ENCODE measurements around the gene RPS15A. TPM values are rescaled to one million over a fixed set of nuclear protein-coding genes. Genes with fewer than 3 reads are reported as not detected.
"Not testable (repeated sequence)": the region's sequence is repeated elsewhere in the genome, so short reads cannot be mapped to it uniquely, and the experiment has no call there.

Gene RPS15A
- total and polyA plus RNA-seq, 3 experiments from 2014 or later, result 1,654 to 3,131 (median 1,749) TPM

GRCh38 chr16:18782697-18783429 lies 7.3 kb downstream of the RPS15A start:
- Mint-ChIP-seq H3K27me3 (no peaks in the 10 kb centered on the region), H3K36me3 (peaks cover 19 to 54% (median 25%) of the 10 kb centered on the region in 3 donors), H3K27ac (peak overlapping the region; percentile 30 to 84 (median 80)), H3K9me3 (no peaks in the 10 kb centered on the region), H3K4me3 (peak overlapping the region in 6 of 7 donors; percentile 3 to 65 (median 34)), H3K4me1 (peaks cover 46 to 51% (median 51%) of the 10 kb centered on the region in 3 donors)
- Histone ChIP-seq H3K4me1 (ENCODE audit: insufficient read depth, low read length) (peaks cover 33% of the 10 kb centered on the region), H3K9me3 (ENCODE audit: low read length) (no peaks in the 10 kb centered on the region), H3K36me3 (ENCODE audit: insufficient read depth, low read length) (peaks cover 51% of the 10 kb centered on the region), H3K27me3 (ENCODE audit: insufficient read depth, low read length, poor library complexity, severe bottlenecking) (no peaks in the 10 kb centered on the region), H3K4me3 (ENCODE audit: low read length) (no peak overlapping the region), H3K27ac (ENCODE audit: low read depth, low read length) (no peak overlapping the region)
- ChIA-PET POLR2A (interaction anchor here (0.9 kb wide), 1 partner anchor 19 kb away, joined by 3 read pairs; no protein-coding TSS in a partner anchor), CTCF (interaction anchor here (2.4 kb wide), 1 partner anchor 19 kb away, joined by 9 read pairs; the partner anchor contains the start of gene ARL6IP1)
- DNase-seq, result no peak

- CTCF ChIA-PET; H3K9me3 ChIP-seq (ENCODE audit: low read length); H3K27ac Mint-ChIP-seq; H3K27me3 Mint-ChIP-seq; H3K27ac ChIP-seq (ENCODE audit: low read depth, low read length); DNase-seq; H3K4me3 Mint-ChIP-seq; POLR2A ChIA-PET; H3K9me3 Mint-ChIP-seq; H3K4me3 ChIP-seq (ENCODE audit: low read length); H3K27me3 ChIP-seq (ENCODE audit: insufficient read depth, low read length, poor library complexity, severe bottlenecking): not testable (repeated sequence)
- Histone ChIP-seq H3K36me3 (ENCODE audit: insufficient read depth, low read length) (peaks cover 38% of the 10 kb centered on the region), H3K4me1 (ENCODE audit: insufficient read depth, low read length) (peaks cover 16% of the 10 kb centered on the region)
- H3K4me1 Mint-ChIP-seq, result peaks cover 33 to 35% (median 35%) of the 10 kb centered on the region in 3 donors
- peaks cover 11 to 43% (median 16%) of the 10 kb centered on the region in 3 donors for H3K36me3 Mint-ChIP-seq
Observed at GRCh38 chr16:18781232-18781631, 8.9 kb downstream of the RPS15A start.

GRCh38 chr16:18780460-18781026 lies 9.6 kb downstream of the RPS15A start:
- H3K27ac ChIP-seq (ENCODE audit: low read depth, low read length); DNase-seq; H3K9me3 ChIP-seq (ENCODE audit: low read length); H3K9me3 Mint-ChIP-seq; H3K27me3 ChIP-seq (ENCODE audit: insufficient read depth, low read length, poor library complexity, severe bottlenecking); H3K4me3 Mint-ChIP-seq; H3K4me3 ChIP-seq (ENCODE audit: low read length); POLR2A ChIA-PET; H3K27ac Mint-ChIP-seq; CTCF ChIA-PET; H3K27me3 Mint-ChIP-seq; H3K4me1 ChIP-seq (ENCODE audit: insufficient read depth, low read length): not testable (repeated sequence)
- H3K36me3 ChIP-seq (ENCODE audit: insufficient read depth, low read length), result peaks cover 31% of the 10 kb centered on the region
- peaks cover 26 to 28% (median 28%) of the 10 kb centered on the region in 3 donors for H3K4me1 Mint-ChIP-seq
- H3K36me3 Mint-ChIP-seq, result peaks cover 11 to 36% (median 12%) of the 10 kb centered on the region in 3 donors

- DNase-seq; H3K27me3 ChIP-seq (ENCODE audit: insufficient read depth, low read length, poor library complexity, severe bottlenecking); H3K27me3 Mint-ChIP-seq; H3K27ac ChIP-seq (ENCODE audit: low read depth, low read length); CTCF ChIA-PET; H3K4me1 Mint-ChIP-seq; H3K4me3 Mint-ChIP-seq; H3K9me3 Mint-ChIP-seq; H3K36me3 ChIP-seq (ENCODE audit: insufficient read depth, low read length); POLR2A ChIA-PET; H3K4me1 ChIP-seq (ENCODE audit: insufficient read depth, low read length); H3K36me3 Mint-ChIP-seq; H3K4me3 ChIP-seq (ENCODE audit: low read length); H3K9me3 ChIP-seq (ENCODE audit: low read length); H3K27ac Mint-ChIP-seq: not testable (repeated sequence)
Observed at GRCh38 chr16:18777664-18778063, 12.5 kb downstream of the RPS15A start.

- H3K27ac Mint-ChIP-seq; DNase-seq; H3K4me1 ChIP-seq (ENCODE audit: insufficient read depth, low read length); H3K4me1 Mint-ChIP-seq; H3K4me3 ChIP-seq (ENCODE audit: low read length); CTCF ChIA-PET; H3K36me3 ChIP-seq (ENCODE audit: insufficient read depth, low read length); H3K36me3 Mint-ChIP-seq; H3K27ac ChIP-seq (ENCODE audit: low read depth, low read length); H3K9me3 ChIP-seq (ENCODE audit: low read length); H3K9me3 Mint-ChIP-seq; POLR2A ChIA-PET; H3K27me3 ChIP-seq (ENCODE audit: insufficient read depth, low read length, poor library complexity, severe bottlenecking); H3K27me3 Mint-ChIP-seq; H3K4me3 Mint-ChIP-seq: not testable (repeated sequence)
Observed at GRCh38 chr16:18776334-18776733, 13.8 kb downstream of the RPS15A start.

GRCh38 chr16:18774651-18775050 lies 15.5 kb downstream of the RPS15A start:
- H3K36me3 Mint-ChIP-seq; POLR2A ChIA-PET; H3K27me3 ChIP-seq (ENCODE audit: insufficient read depth, low read length, poor library complexity, severe bottlenecking); H3K27ac ChIP-seq (ENCODE audit: low read depth, low read length); H3K4me1 Mint-ChIP-seq; H3K27me3 Mint-ChIP-seq; H3K36me3 ChIP-seq (ENCODE audit: insufficient read depth, low read length); H3K9me3 Mint-ChIP-seq; H3K4me1 ChIP-seq (ENCODE audit: insufficient read depth, low read length); H3K4me3 ChIP-seq (ENCODE audit: low read length); DNase-seq; H3K9me3 ChIP-seq (ENCODE audit: low read length); H3K4me3 Mint-ChIP-seq; H3K27ac Mint-ChIP-seq: not testable (repeated sequence)
- CTCF ChIA-PET, result interaction anchor here (1.4 kb wide), 1 partner anchor 12 kb away, joined by 3 read pairs; no protein-coding TSS in a partner anchor

- H3K4me3 Mint-ChIP-seq; H3K27me3 ChIP-seq (ENCODE audit: insufficient read depth, low read length, poor library complexity, severe bottlenecking); H3K9me3 Mint-ChIP-seq; CTCF ChIA-PET; H3K4me1 ChIP-seq (ENCODE audit: insufficient read depth, low read length); DNase-seq; H3K27ac ChIP-seq (ENCODE audit: low read depth, low read length); H3K4me3 ChIP-seq (ENCODE audit: low read length); H3K36me3 ChIP-seq (ENCODE audit: insufficient read depth, low read length); H3K27me3 Mint-ChIP-seq; H3K9me3 ChIP-seq (ENCODE audit: low read length); POLR2A ChIA-PET; H3K36me3 Mint-ChIP-seq: not testable (repeated sequence)
- Mint-ChIP-seq H3K4me1 (peaks cover 11% of the 10 kb centered on the region in 3 donors), H3K27ac (peak overlapping the region in 1 of 8 donors; percentile 38)
Observed at GRCh38 chr16:18772171-18772570, 18.0 kb downstream of the RPS15A start.

GRCh38 chr16:18770336-18770962 lies 19.7 kb downstream of the RPS15A start:
- H3K27me3 ChIP-seq (ENCODE audit: insufficient read depth, low read length, poor library complexity, severe bottlenecking); DNase-seq; H3K36me3 Mint-ChIP-seq; H3K4me1 ChIP-seq (ENCODE audit: insufficient read depth, low read length); H3K9me3 ChIP-seq (ENCODE audit: low read length); H3K4me3 Mint-ChIP-seq; H3K4me3 ChIP-seq (ENCODE audit: low read length); H3K27me3 Mint-ChIP-seq; H3K27ac ChIP-seq (ENCODE audit: low read depth, low read length); CTCF ChIA-PET; POLR2A ChIA-PET; H3K36me3 ChIP-seq (ENCODE audit: insufficient read depth, low read length); H3K9me3 Mint-ChIP-seq: not testable (repeated sequence)
- Mint-ChIP-seq H3K4me1 (peaks cover 13 to 18% (median 15%) of the 10 kb centered on the region in 3 donors), H3K27ac (peak overlapping the region in 2 of 8 donors; percentile 27 to 43)
